HFFc6 (cell line): Measurements from ENCODE around the gene SLC27A5. TPM values are rescaled to one million over a fixed set of nuclear protein-coding genes. Genes with fewer than 3 reads are reported as not detected.
"Not testable (repeated sequence)": the region's sequence is repeated elsewhere in the genome, so short reads cannot be mapped to it uniquely, and the experiment has no call there.

Experiments
- DNase-seq: peaks from one replicate; pipeline ENCODE4 v3.0.0-alpha.2; 2018
- H3K27ac Mint-ChIP-seq: 2 replicates; pipeline ENCODE4 v1.8.0; 2020; ENCODE audit warnings: mild to moderate bottlenecking, mixed read lengths
- H3K27me3 Mint-ChIP-seq: 2 replicates; pipeline ENCODE4 v1.8.0; 2021; ENCODE audit warnings: mild to moderate bottlenecking, moderate library complexity, mixed read lengths; ENCODE audit not compliant: insufficient read depth
- H3K36me3 Mint-ChIP-seq: 2 replicates; pipeline ENCODE4 v1.8.0; 2021; ENCODE audit warnings: low read depth, mixed read lengths
- H3K4me1 Mint-ChIP-seq: 2 replicates; pipeline ENCODE4 v1.8.0; 2020; ENCODE audit warnings: low read depth, mixed read lengths
- H3K4me3 Mint-ChIP-seq: 2 replicates; pipeline ENCODE4 v1.8.0; 2020; ENCODE audit warnings: mild to moderate bottlenecking, moderate library complexity, mixed read lengths
- H3K9me3 Mint-ChIP-seq: 2 replicates; pipeline ENCODE4 v1.8.0; 2020; ENCODE audit warnings: mild to moderate bottlenecking, mixed read lengths
- CTCF ChIP-seq: fragments of 200-600 bp; sonication (generic); IDR thresholded peaks from 2 replicates; pipeline ENCODE4 v1.5.0; 2021; ENCODE audit warnings: antibody characterized with exemption, mild to moderate bottlenecking
- total RNA-seq, 6 experiments: library from RNA; stranded (reverse); fragmentation: NEBNext Ultra II Directional; extraction: Animal tissue kit (Norgen Biotek cat#: 25700); gene quantifications; 2 replicates in 1 of 6; 3 replicates in 5 of 6; pipeline ENCODE4 v1.2.3, GENCODE V29; 2021

Gene SLC27A5
- total RNA-seq, 6 experiments from 2014 or later: 2.0 to 5.7 (median 2.6) TPM

GRCh38 chr19:58510084-58510862 lies 1.5 kb downstream of the SLC27A5 start:
- Mint-ChIP-seq H3K36me3 (peaks cover 11% of the 10 kb centered on the region), H3K27ac (no peak overlapping the region), H3K27me3 (peaks cover 7% of the 10 kb centered on the region), H3K4me3 (no peak overlapping the region), H3K9me3 (peaks cover 10% of the 10 kb centered on the region), H3K4me1 (peaks cover under 1% of the 10 kb centered on the region; the same call in 1 of the 2 replicates)
- no peak for DNase-seq
- no peak for TF ChIP-seq CTCF

- no peak for DNase-seq
- Mint-ChIP-seq H3K36me3 (peaks cover 11% of the 10 kb centered on the region), H3K4me1 (no peaks in the 10 kb centered on the region), H3K9me3 (peaks cover 10% of the 10 kb centered on the region), H3K27me3 (peaks cover 5% of the 10 kb centered on the region), H3K27ac (no peak overlapping the region), H3K4me3 (no peak overlapping the region)
- TF ChIP-seq CTCF: no peak
Observed at GRCh38 chr19:58509731-58510083, 2.1 kb downstream of the SLC27A5 start.

GRCh38 chr19:58507602-58508223 lies 4.1 kb downstream of the SLC27A5 start:
- H3K27me3 Mint-ChIP-seq, H3K27ac Mint-ChIP-seq: not testable (repeated sequence)

GRCh38 chr19:58500242-58500641 lies 11.6 kb downstream of the SLC27A5 start:
- Mint-ChIP-seq H3K9me3 (peaks cover 4% of the 10 kb centered on the region), H3K4me3 (peak overlapping the region; percentile 89), H3K4me1 (peaks cover 15% of the 10 kb centered on the region), H3K36me3 (peaks cover 4% of the 10 kb centered on the region), H3K27ac (no peak overlapping the region; the same call in 1 of the 2 replicates), H3K27me3 (peaks cover 5% of the 10 kb centered on the region)
- no peak for TF ChIP-seq CTCF
- DNase-seq: no peak

More at GRCh38 chr19:58507602-58508223, 4.1 kb downstream of the SLC27A5 start:
- Mint-ChIP-seq H3K9me3 (peaks cover 10% of the 10 kb centered on the region), H3K36me3 (peaks cover 11% of the 10 kb centered on the region)
- DNase-seq, H3K4me3 Mint-ChIP-seq, H3K4me1 Mint-ChIP-seq: not testable (repeated sequence)

GRCh38 chr19:58499021-58499927 lies 12.5 kb downstream of the SLC27A5 start:
- H3K27ac Mint-ChIP-seq: peak overlapping the region; percentile 90
- peak overlapping the region; percentile 89 for H3K4me3 Mint-ChIP-seq
- peaks cover 15% of the 10 kb centered on the region for H3K4me1 Mint-ChIP-seq

More at GRCh38 chr19:58499021-58499927, 12.5 kb downstream of the SLC27A5 start:
- TF ChIP-seq CTCF: peak; percentile 73
- H3K36me3 Mint-ChIP-seq: peaks cover 4% of the 10 kb centered on the region
- H3K27me3 Mint-ChIP-seq: peaks cover 5% of the 10 kb centered on the region
- DNase-seq: peak; percentile 99
- peaks cover 4% of the 10 kb centered on the region for H3K9me3 Mint-ChIP-seq
